ENCODE results near the gene NCS1.

Gene NCS1

DNA sequence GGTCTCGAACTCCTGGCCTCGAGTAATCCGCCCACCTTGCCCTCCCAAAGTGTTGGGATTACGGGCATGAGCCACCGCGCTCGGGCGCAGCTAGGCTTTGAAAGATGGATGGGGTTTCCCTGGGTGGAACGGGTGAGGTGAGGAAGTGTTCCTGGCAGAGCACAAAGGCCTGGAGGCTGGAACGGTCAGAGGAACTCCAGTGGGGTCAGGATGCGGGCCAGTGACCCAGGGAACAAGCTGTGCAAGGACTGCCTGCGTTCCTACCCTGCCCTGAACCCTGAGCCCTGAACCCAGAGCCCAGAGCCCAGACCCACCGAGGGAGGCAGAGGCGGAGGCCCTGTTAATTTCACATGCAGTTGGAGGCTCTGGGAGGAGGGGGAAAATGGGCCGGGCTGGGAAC, 23.4 kb downstream of the NCS1 start:
- H3K9me3 Mint-ChIP-seq, result no peaks in the 10 kb centered on the region
- H3K4me1 Mint-ChIP-seq, result peaks cover 58% of the 10 kb centered on the region
- H3K36me3 Mint-ChIP-seq (ENCODE audit: low read depth), result no peaks in the 10 kb centered on the region
- no peak overlapping the region for H3K27ac Mint-ChIP-seq
- no peak overlapping the region for H3K4me3 Mint-ChIP-seq
- H3K27me3 Mint-ChIP-seq (ENCODE audit: low read depth), result peaks cover 7% of the 10 kb centered on the region
- TF ChIP-seq, protein P1, sequence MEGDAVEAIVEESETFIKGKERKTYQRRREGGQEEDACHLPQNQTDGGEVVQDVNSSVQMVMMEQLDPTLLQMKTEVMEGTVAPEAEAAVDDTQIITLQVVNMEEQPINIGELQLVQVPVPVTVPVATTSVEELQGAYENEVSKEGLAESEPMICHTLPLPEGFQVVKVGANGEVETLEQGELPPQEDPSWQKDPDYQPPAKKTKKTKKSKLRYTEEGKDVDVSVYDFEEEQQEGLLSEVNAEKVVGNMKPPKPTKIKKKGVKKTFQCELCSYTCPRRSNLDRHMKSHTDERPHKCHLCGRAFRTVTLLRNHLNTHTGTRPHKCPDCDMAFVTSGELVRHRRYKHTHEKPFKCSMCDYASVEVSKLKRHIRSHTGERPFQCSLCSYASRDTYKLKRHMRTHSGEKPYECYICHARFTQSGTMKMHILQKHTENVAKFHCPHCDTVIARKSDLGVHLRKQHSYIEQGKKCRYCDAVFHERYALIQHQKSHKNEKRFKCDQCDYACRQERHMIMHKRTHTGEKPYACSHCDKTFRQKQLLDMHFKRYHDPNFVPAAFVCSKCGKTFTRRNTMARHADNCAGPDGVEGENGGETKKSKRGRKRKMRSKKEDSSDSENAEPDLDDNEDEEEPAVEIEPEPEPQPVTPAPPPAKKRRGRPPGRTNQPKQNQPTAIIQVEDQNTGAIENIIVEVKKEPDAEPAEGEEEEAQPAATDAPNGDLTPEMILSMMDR (IDR thresholded peaks at IDR 0.05; ENCODE audit: unreplicated experiment in 3 of 3), result no peak

DNA sequence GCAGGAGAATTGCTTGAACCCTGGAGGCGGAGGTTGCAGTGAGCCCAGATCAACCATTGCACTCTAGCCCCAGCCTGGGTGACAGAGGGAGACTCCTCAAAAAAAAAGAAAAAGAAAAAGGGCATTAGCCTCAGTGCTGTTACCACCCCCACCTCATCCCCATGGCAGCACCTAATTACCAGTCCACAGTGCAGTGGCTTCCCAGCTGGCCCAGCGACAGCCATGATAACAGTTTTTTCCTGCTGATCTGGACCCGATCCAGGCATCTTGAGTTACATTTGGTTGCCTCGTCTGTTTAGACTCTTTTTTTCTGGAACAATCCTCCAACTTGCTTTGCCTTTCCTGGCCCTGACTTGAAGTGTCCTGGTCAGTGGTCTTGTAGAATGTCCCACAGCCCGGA, 24.4 kb downstream of the NCS1 start:
- TF ChIP-seq, protein P1 (IDR thresholded peaks at IDR 0.05; ENCODE audit: unreplicated experiment in 3 of 3), result no peak
- Mint-ChIP-seq H3K4me1 (peaks cover 64% of the 10 kb centered on the region), H3K36me3 (ENCODE audit: low read depth) (no peaks in the 10 kb centered on the region), H3K27me3 (ENCODE audit: low read depth) (peaks cover 8% of the 10 kb centered on the region), H3K27ac (peak overlapping the region in 2 of 3 experiments; percentile 68 to 69), H3K4me3 (no peak overlapping the region), H3K9me3 (no peaks in the 10 kb centered on the region)

DNA sequence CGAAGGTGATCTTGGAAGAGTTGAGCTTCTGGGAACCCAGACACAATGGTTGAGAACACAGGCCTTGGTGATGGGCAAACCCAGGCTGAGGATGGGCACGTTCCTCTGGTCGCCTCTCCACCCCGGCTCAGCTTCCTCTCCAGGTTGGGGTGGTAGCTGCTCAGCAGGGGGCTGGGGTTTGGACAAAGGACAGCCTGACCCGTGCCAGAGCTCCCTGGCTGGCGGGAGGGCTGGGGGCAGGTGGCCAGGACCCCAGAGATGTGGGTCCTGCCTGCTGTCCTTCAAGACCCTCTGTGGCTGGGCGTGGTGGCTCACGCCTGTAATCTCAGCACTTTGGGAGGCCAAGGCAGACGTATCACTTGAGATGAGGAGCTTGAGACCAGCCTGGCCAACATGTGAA, 25.2 kb downstream of the NCS1 start:
- peaks cover 60% of the 10 kb centered on the region for H3K4me1 Mint-ChIP-seq
- H3K36me3 Mint-ChIP-seq (ENCODE audit: low read depth), result no peaks in the 10 kb centered on the region
- H3K27ac Mint-ChIP-seq, result peak overlapping the region in 1 of 3 experiments; percentile 68
- H3K9me3 Mint-ChIP-seq, result no peaks in the 10 kb centered on the region
- no peak overlapping the region for H3K4me3 Mint-ChIP-seq
- TF ChIP-seq, protein P1 (IDR thresholded peaks at IDR 0.05; ENCODE audit: unreplicated experiment in 3 of 3), result no peak
- peaks cover 11% of the 10 kb centered on the region for H3K27me3 Mint-ChIP-seq (ENCODE audit: low read depth)

DNA sequence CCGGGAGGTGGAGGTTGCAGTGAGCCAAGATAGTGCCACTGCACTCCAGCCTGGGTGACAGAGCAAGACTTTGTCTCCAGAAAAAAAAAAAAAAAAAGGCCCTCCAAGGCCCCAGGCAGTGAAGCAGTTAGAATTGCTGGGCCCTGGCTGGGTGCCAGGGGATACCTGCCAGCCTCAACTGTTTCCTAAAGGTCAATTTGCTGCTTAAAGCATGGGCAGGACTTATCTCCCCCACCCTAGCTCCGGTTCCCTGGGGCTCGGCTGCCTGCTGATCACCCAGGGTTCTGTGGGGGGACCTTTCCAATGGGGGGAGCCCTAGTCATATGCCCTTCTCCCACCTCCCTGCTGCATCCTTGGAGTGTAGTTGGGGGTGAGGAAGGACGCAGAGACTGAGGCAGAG, 25.7 kb downstream of the NCS1 start:
- H3K9me3 Mint-ChIP-seq, result no peaks in the 10 kb centered on the region
- peaks cover 55% of the 10 kb centered on the region for H3K4me1 Mint-ChIP-seq
- H3K36me3 Mint-ChIP-seq (ENCODE audit: low read depth), result no peaks in the 10 kb centered on the region
- peaks cover 11% of the 10 kb centered on the region for H3K27me3 Mint-ChIP-seq (ENCODE audit: low read depth)
- TF ChIP-seq, protein P1 (IDR thresholded peaks at IDR 0.05; ENCODE audit: unreplicated experiment in 3 of 3), result no peak
- no peak overlapping the region for H3K27ac Mint-ChIP-seq
- no peak overlapping the region for H3K4me3 Mint-ChIP-seq

DNA sequence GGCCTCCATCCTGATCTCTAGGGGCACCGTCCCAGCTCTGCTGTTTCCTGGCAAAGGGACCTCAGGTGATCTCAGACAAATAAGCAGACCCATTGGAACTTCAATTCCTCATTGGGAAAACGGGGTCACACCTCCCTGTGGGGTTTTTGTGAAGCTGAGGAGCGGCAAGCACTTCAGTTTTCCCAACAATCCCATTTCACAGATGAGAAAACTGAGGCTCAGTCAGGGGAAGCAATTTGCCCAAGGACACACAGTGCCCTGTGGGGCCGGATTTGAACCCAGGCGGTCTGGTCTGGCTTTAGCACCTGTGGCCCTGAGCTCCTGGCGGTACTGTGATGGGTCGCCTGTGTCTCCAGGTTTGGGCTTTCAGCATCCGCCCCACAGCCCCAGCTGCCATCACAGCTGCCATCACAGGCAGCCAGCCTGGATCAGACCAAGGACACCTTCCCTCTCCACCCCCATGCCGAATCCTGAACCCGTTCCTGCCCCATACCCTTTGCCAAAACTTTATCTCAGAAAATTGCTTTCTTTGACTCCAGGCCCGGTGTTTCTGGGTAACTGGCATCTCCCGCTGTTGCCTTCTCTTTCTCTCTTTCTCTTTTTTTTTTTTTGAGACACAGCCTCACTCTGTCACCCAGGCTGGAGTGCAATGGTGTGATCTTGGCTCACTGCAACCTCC, 26.4 kb downstream of the NCS1 start:
- H3K36me3 Mint-ChIP-seq (ENCODE audit: low read depth), result no peaks in the 10 kb centered on the region
- peaks cover 47% of the 10 kb centered on the region for H3K4me1 Mint-ChIP-seq
- H3K27ac Mint-ChIP-seq, result peak overlapping the region in 2 of 3 experiments; percentile 72 to 80
- TF ChIP-seq, protein P1 (IDR thresholded peaks at IDR 0.05; ENCODE audit: unreplicated experiment in 3 of 3), result no peak
- H3K27me3 Mint-ChIP-seq (ENCODE audit: low read depth), result peaks cover 4% of the 10 kb centered on the region
- H3K9me3 Mint-ChIP-seq, result no peaks in the 10 kb centered on the region
- no peak overlapping the region for H3K4me3 Mint-ChIP-seq

DNA sequence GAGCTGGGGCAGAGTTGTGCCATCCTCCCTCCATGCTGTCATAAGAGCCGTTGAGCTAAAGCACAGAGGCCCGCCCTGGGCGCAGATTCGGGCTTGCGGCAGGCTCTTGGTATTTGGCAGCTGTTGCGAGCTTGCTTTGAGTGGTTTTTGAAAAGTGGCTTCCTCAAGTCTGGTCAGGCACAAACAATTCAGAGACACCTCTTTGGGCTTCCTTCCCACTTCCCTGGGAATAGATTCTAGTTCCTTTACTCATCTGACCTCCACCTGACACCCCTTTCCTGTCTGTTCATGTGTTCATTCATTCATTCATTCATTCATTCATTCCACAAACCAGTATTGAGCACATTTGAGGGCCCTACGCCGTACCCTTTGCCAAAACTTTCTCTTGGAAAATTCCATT, 27.4 kb downstream of the NCS1 start:
- peak overlapping the region in 2 of 3 experiments; percentile 72 to 80 for H3K27ac Mint-ChIP-seq
- H3K36me3 Mint-ChIP-seq (ENCODE audit: low read depth), result no peaks in the 10 kb centered on the region
- no peak overlapping the region for H3K4me3 Mint-ChIP-seq
- peaks cover 40% of the 10 kb centered on the region for H3K4me1 Mint-ChIP-seq
- H3K9me3 Mint-ChIP-seq, result no peaks in the 10 kb centered on the region
- TF ChIP-seq, protein P1 (IDR thresholded peaks at IDR 0.05; ENCODE audit: unreplicated experiment in 3 of 3), result no peak
- H3K27me3 Mint-ChIP-seq (ENCODE audit: low read depth), result peaks cover 4% of the 10 kb centered on the region
